Fibroblast of lung (primary cell): ENCODE data around the gene BMP7.

Experiments used
- CTCF ChIP-seq, 2 donors: IDR thresholded peaks in 1 of 2; conservative IDR thresholded peaks in 1 of 2; 1 replicate in 1 of 2; 2 replicates in 1 of 2; pipeline ENCODE4 v1.5.1; 2011 to 2012; ENCODE audit warnings: low read length in 2 of 2, control low read depth in 1 of 2, inconsistent platforms in 1 of 2, low read depth in 1 of 2, mild to moderate bottlenecking in 1 of 2
- EZH2 ChIP-seq: IDR thresholded peaks from 2 replicates; pipeline ENCODE4 v1.5.1; 2012; ENCODE audit warnings: low read length, control low read depth, mild to moderate bottlenecking; ENCODE audit errors: missing control alignments

- TF ChIP-seq CTCF (conservative IDR thresholded peaks at IDR 0.05 in 1 of 2, IDR thresholded peaks at IDR 0.05 in 1 of 2; ENCODE audit: low read depth in 1 of 2, low read length in 2 of 2) (no peak), EZH2 (no peak)
Measured at GRCh38 chr20:57174737-57175136, 91.7 kb downstream of the BMP7 start.
